GM12875 (cell line): ENCODE measurements around the gene SFI1.
"Not testable (repeated sequence)": the region's sequence is repeated elsewhere in the genome, so short reads cannot be mapped to it uniquely, and the experiment has no call there.

Experiments
- H3K4me3 ChIP-seq: one replicate; pipeline ENCODE4 v1.5.1; 2011; ENCODE audit warnings: low read depth, low read length, control low read depth
- CTCF ChIP-seq: IDR thresholded peaks from 2 replicates; pipeline ENCODE4 v1.5.1; 2011; ENCODE audit warnings: low read depth, mild to moderate bottlenecking, control low read depth, inconsistent platforms, low read length, moderate library complexity, borderline replicate concordance; ENCODE audit not compliant: insufficient read depth

SFI1 gene

GRCh38 chr22:31461699-31462098 is 34.6 kb upstream of the SFI1 start:
- no peak for TF ChIP-seq CTCF
- H3K4me3 ChIP-seq: no peak overlapping the region

DNA sequence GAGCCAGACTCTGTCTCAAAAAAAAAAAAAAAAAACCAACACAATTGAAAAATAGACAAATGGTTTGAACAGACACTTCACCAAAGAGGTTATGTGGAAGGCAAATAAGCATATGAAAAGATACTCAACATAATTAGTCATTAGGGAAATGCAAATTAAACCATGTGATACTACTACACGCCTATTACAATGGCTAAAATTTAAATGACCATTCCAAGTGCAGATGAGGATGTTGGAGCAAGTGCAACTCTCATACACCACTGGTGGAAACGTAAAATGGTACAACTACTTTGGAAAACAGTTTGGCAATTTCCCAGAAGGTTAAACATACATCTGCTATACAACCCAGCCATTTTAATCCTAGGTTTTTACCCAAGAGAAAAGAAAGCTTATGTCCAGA is 31.0 kb upstream of the SFI1 start:
- no peak overlapping the region for H3K4me3 ChIP-seq
- TF ChIP-seq CTCF: no peak

DNA sequence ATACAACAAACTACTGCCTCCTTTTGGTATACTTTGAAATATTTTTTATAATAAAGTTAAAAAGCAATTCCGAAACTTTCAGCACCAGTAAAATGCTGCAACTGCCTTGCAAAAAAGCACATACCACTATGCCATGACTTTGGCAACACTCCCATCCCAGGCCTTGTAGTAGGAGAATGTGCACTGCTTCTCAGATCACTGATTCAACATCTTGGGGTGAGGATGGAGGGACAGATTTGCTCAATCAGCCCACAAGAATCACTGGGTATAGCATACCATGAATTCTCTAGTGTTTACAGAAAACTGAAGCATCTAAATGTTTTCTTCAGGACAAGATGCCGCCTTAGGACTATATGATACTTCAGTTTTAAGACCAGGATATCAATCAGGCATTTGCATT is 21.6 kb upstream of the SFI1 start:
- no peak overlapping the region for H3K4me3 ChIP-seq
- no peak for TF ChIP-seq CTCF

- no peak overlapping the region for H3K4me3 ChIP-seq
- TF ChIP-seq CTCF: no peak
Observed at GRCh38 chr22:31475800-31476199, 20.5 kb upstream of the SFI1 start.

DNA sequence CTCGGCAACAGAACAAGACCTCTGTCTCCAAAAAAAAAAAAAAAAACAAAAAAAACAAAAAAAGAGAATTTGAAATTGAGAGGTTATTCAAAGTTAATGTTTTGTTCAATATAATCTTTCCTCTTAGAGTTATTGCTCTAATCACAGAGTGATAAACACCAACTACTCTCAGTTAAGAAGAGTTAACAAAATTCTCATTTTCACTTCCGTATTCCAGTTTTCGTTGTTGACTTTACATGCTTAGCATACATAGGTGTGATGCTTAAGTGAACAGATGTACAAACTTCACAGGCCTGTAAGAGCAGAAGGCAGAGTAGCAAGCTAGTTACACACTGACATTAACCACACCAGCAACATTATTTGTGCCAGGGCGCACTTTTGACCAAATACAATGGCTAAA is 19.0 kb upstream of the SFI1 start:
- no peak overlapping the region for H3K4me3 ChIP-seq
- TF ChIP-seq CTCF: no peak

- TF ChIP-seq CTCF: no peak
Observed at GRCh38 chr22:31481129-31481528, 15.2 kb upstream of the SFI1 start.

DNA sequence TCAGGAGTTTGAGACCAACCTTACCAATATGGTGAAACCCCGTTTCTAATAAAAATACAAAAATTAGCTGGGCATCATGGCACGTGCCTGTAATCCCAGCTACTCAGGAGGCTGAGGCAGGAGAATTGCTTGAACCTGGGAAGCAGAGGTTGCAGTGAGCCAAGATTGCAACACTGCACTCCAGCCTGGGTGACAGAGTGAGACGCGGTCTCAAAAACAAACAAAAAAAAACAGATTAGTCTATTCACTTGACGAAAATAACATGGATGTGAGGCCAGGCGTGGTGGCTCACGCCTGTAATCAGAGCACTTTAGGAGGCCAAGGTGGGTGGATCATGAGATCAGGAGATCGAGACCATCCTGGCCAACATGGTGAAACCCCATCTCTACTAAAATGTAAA is 13.9 kb upstream of the SFI1 start:
- H3K4me3 ChIP-seq: not testable (repeated sequence)

More at GRCh38 chr22:31481129-31481528, 15.2 kb upstream of the SFI1 start:
- no peak overlapping the region for H3K4me3 ChIP-seq

GRCh38 chr22:31486369-31486768 is 10.0 kb upstream of the SFI1 start:
- not testable (repeated sequence) for H3K4me3 ChIP-seq
